Neural progenitor cell (in vitro differentiated cells): ENCODE data around the gene CRNKL1.

ENCODE experiments used
- CTCF ChIP-seq: fragments of 200-600 bp; sonication (generic); IDR thresholded peaks from 2 replicates; pipeline ENCODE4 v1.5.1; 2017; ENCODE audit warnings: antibody characterized with exemption, mild to moderate bottlenecking
- EZH2 ChIP-seq: fragments of 200-600 bp; sonication (generic); IDR thresholded peaks from 2 replicates; pipeline ENCODE4 v1.6.1; 2017; ENCODE audit warnings: antibody characterized with exemption, mild to moderate bottlenecking, moderate library complexity
- EZH2phosphoT487 ChIP-seq: fragments of 200-600 bp; sonication (generic); IDR thresholded peaks from 2 replicates; pipeline ENCODE4 v1.6.1; 2017; ENCODE audit warnings: antibody characterized with exemption

GRCh38 chr20:20085812-20086211, 33.5 kb upstream of the CRNKL1 start:
- no peak for TF ChIP-seq EZH2
- no peak for TF ChIP-seq CTCF
- TF ChIP-seq EZH2phosphoT487: no peak
